Retinal pigment epithelial cell (primary cell): ENCODE data around the gene HS6ST2.

Experiments
- DNase-seq: peaks from one replicate; pipeline ENCODE4 v3.0.0-alpha.2; 2010; ENCODE audit warnings: low read depth
- H3K4me3 ChIP-seq: 2 replicates; pipeline ENCODE4 v1.5.1; 2011; ENCODE audit warnings: mild to moderate bottlenecking, low read length, control low read depth, moderate library complexity
- CTCF ChIP-seq: conservative IDR thresholded peaks from 2 replicates; pipeline ENCODE4 v1.5.1; 2011; ENCODE audit warnings: low read depth, low read length, control low read depth, inconsistent platforms

Gene HS6ST2

GRCh38 chrX:132751063-132751690 lies 207.3 kb downstream of the HS6ST2 start:
- DNase-seq: no peak
- TF ChIP-seq CTCF: no peak

GRCh38 chrX:132750331-132751062 lies 207.9 kb downstream of the HS6ST2 start:
- no peak overlapping the region for H3K4me3 ChIP-seq
- DNase-seq: no peak
- TF ChIP-seq CTCF: no peak

More at GRCh38 chrX:132751063-132751690, 207.3 kb downstream of the HS6ST2 start:
- no peak overlapping the region for H3K4me3 ChIP-seq

GRCh38 chrX:132749406-132749805 lies 209.0 kb downstream of the HS6ST2 start:
- no peak for TF ChIP-seq CTCF
- no peak overlapping the region for H3K4me3 ChIP-seq
- DNase-seq: no peak

- H3K4me3 ChIP-seq: no peak overlapping the region
- no peak for DNase-seq
- TF ChIP-seq CTCF: no peak
Observed at GRCh38 chrX:132748909-132749308, 209.5 kb downstream of the HS6ST2 start.

GRCh38 chrX:132748268-132748667 lies 210.2 kb downstream of the HS6ST2 start:
- no peak overlapping the region for H3K4me3 ChIP-seq
- no peak for TF ChIP-seq CTCF
- no peak for DNase-seq

- DNase-seq: no peak
- no peak overlapping the region for H3K4me3 ChIP-seq
- no peak for TF ChIP-seq CTCF
Observed at GRCh38 chrX:132745593-132745992, 212.8 kb downstream of the HS6ST2 start.

- H3K4me3 ChIP-seq: no peak overlapping the region
- no peak for DNase-seq
- TF ChIP-seq CTCF: no peak
Observed at GRCh38 chrX:132744470-132744869, 214.0 kb downstream of the HS6ST2 start.
